Measurements from ENCODE around the gene ZAR1.

GRCh38 chr4:48493452-48494100 lies 3.5 kb downstream of the ZAR1 start:
- TF ChIP-seq, protein P1, sequence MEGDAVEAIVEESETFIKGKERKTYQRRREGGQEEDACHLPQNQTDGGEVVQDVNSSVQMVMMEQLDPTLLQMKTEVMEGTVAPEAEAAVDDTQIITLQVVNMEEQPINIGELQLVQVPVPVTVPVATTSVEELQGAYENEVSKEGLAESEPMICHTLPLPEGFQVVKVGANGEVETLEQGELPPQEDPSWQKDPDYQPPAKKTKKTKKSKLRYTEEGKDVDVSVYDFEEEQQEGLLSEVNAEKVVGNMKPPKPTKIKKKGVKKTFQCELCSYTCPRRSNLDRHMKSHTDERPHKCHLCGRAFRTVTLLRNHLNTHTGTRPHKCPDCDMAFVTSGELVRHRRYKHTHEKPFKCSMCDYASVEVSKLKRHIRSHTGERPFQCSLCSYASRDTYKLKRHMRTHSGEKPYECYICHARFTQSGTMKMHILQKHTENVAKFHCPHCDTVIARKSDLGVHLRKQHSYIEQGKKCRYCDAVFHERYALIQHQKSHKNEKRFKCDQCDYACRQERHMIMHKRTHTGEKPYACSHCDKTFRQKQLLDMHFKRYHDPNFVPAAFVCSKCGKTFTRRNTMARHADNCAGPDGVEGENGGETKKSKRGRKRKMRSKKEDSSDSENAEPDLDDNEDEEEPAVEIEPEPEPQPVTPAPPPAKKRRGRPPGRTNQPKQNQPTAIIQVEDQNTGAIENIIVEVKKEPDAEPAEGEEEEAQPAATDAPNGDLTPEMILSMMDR (conservative IDR thresholded peaks at IDR 0.05; ENCODE audit: low read depth, low read length): no peak
- TF ChIP-seq EZH2 (IDR thresholded peaks at IDR 0.05; ENCODE audit: borderline replicate concordance, low read depth, low read length, poor library complexity, severe bottlenecking): no peak
